Endodermal cell (in vitro differentiated cells): ENCODE measurements around the gene RLBP1. TPM values are rescaled to one million over a fixed set of nuclear protein-coding genes. Genes with fewer than 3 reads are reported as not detected.

Source experiments
- DNase-seq: peaks from one replicate; pipeline ENCODE4 v3.0.0-alpha.2; 2017
- H3K27ac ChIP-seq: 2 replicates; pipeline ENCODE4 v1.5.1; 2013; ENCODE audit warnings: mild to moderate bottlenecking, low read depth, low read length, moderate library complexity
- H3K27me3 ChIP-seq: 2 replicates; pipeline ENCODE4 v1.6.1; 2013; ENCODE audit warnings: mild to moderate bottlenecking, low read length, moderate library complexity; ENCODE audit not compliant: insufficient read depth, control insufficient read depth, poor library complexity, severe bottlenecking
- H3K36me3 ChIP-seq: 2 replicates; pipeline ENCODE4 v1.7.0; 2013; ENCODE audit warnings: mild to moderate bottlenecking, low read length, moderate library complexity; ENCODE audit not compliant: control insufficient read depth, insufficient read depth
- H3K4me1 ChIP-seq: one replicate; pipeline ENCODE4 v1.7.0; 2013; ENCODE audit warnings: low read length; ENCODE audit not compliant: control insufficient read depth, insufficient read depth
- H3K4me3 ChIP-seq: 2 replicates; pipeline ENCODE4 v1.5.1; 2013; ENCODE audit warnings: mild to moderate bottlenecking, low read length, moderate library complexity
- H3K9ac ChIP-seq: 2 replicates; pipeline ENCODE4 v1.6.1; 2013; ENCODE audit warnings: mild to moderate bottlenecking, low read length, moderate library complexity; ENCODE audit not compliant: poor library complexity, severe bottlenecking; ENCODE audit errors: extremely low read depth
- H3K9me3 ChIP-seq: 2 replicates; pipeline ENCODE4 v1.6.1; 2013; ENCODE audit warnings: mild to moderate bottlenecking, low read length, moderate library complexity; ENCODE audit not compliant: control insufficient read depth
- H3K27ac Mint-ChIP-seq: 2 replicates; pipeline ENCODE4 v1.8.0; 2020; ENCODE audit warnings: mixed read lengths
- H3K27me3 Mint-ChIP-seq: 2 replicates; pipeline ENCODE4 v1.8.0; 2021; ENCODE audit warnings: mild to moderate bottlenecking, mixed read lengths; ENCODE audit not compliant: insufficient read depth
- H3K36me3 Mint-ChIP-seq: 2 replicates; pipeline ENCODE4 v1.8.0; 2020; ENCODE audit warnings: low read depth, mixed read lengths
- H3K4me1 Mint-ChIP-seq: 2 replicates; pipeline ENCODE4 v1.8.0; 2020; ENCODE audit warnings: mixed read lengths
- H3K4me3 Mint-ChIP-seq: 2 replicates; pipeline ENCODE4 v1.8.0; 2020; ENCODE audit warnings: mild to moderate bottlenecking, moderate library complexity, mixed read lengths
- H3K9me3 Mint-ChIP-seq: 2 replicates; pipeline ENCODE4 v1.8.0; 2020; ENCODE audit warnings: mild to moderate bottlenecking, mixed read lengths
- CTCF ChIP-seq: fragments of 200-600 bp; sonication (generic); conservative IDR thresholded peaks from 2 replicates; pipeline ENCODE4 v1.5.0; 2021; ENCODE audit warnings: antibody characterized with exemption, mild to moderate bottlenecking
- WGBS, 2 experiments: methylation state at CpG; one replicate each; pipeline versions ENCODE4 v1.1.5 to v1.1.7; 2013; ENCODE audit warnings: missing lambda C conversion rate in 2 of 2, mixed read lengths in 1 of 2; ENCODE audit not compliant: insufficient coverage in 1 of 2, insufficient read length in 1 of 2; 5-methylcytosine and 5-hydroxymethylcytosine counted together
- total RNA-seq, 2 donors: library from RNA; stranded (reverse); fragmentation: NEBNext Ultra II Directional in 1 of 2; extraction: Animal tissue kit (Norgen Biotek cat#: 25700) in 1 of 2; gene quantifications; 2 replicates in 1 of 2; 3 replicates in 1 of 2; pipeline ENCODE4 v1.2.1, GENCODE V29; 2021

Gene RLBP1
- total RNA-seq, 2 donors from 2014 or later: not detected

GRCh38 chr15:89201465-89202005 is 19.8 kb downstream of the RLBP1 start:
- Histone ChIP-seq H3K9ac (no peak overlapping the region), H3K27me3 (no peaks in the 10 kb centered on the region), H3K36me3 (peaks cover 3% of the 10 kb centered on the region), H3K9me3 (no peaks in the 10 kb centered on the region), H3K4me1 (peaks cover 28% of the 10 kb centered on the region), H3K27ac (no peak overlapping the region), H3K4me3 (no peak overlapping the region)
- no peak for TF ChIP-seq CTCF
- no peaks in the 10 kb centered on the region for H3K9me3 Mint-ChIP-seq
- no peak for DNase-seq
- peaks cover 39% of the 10 kb centered on the region for H3K4me1 Mint-ChIP-seq
- peaks cover 2% of the 10 kb centered on the region for H3K27me3 Mint-ChIP-seq
- 90 to 95% methylated on average over 18 to 19 of the region's 20 CpGs for WGBS, 2 experiments
- H3K4me3 Mint-ChIP-seq: no peak overlapping the region
- peaks cover 4% of the 10 kb centered on the region for H3K36me3 Mint-ChIP-seq
- no peak overlapping the region for H3K27ac Mint-ChIP-seq

GRCh38 chr15:89200182-89200581 is 21.2 kb downstream of the RLBP1 start:
- H3K4me1 Mint-ChIP-seq: peaks cover 52% of the 10 kb centered on the region

GRCh38 chr15:89199746-89200145 is 21.6 kb downstream of the RLBP1 start:
- TF ChIP-seq CTCF: no peak
- H3K4me3 Mint-ChIP-seq: no peak overlapping the region
- Histone ChIP-seq H3K9me3 (no peaks in the 10 kb centered on the region), H3K4me1 (peaks cover 28% of the 10 kb centered on the region), H3K9ac (no peak overlapping the region), H3K36me3 (peaks cover 8% of the 10 kb centered on the region), H3K27ac (peak overlapping the region; percentile 94), H3K27me3 (no peaks in the 10 kb centered on the region), H3K4me3 (peak overlapping the region; percentile 68)
- peak; percentile 82 for DNase-seq
- H3K4me1 Mint-ChIP-seq: peaks cover 52% of the 10 kb centered on the region
- peak overlapping the region; percentile 85 for H3K27ac Mint-ChIP-seq
- peaks cover 4% of the 10 kb centered on the region for H3K36me3 Mint-ChIP-seq
- no peaks in the 10 kb centered on the region for H3K9me3 Mint-ChIP-seq
- 47% methylated on average over 4 of the region's 6 CpGs; no CpG with 5 or more reads in 1 of the 2 experiments for WGBS, 2 experiments
- H3K27me3 Mint-ChIP-seq: peaks cover 2% of the 10 kb centered on the region

More at GRCh38 chr15:89200182-89200581, 21.2 kb downstream of the RLBP1 start:
- TF ChIP-seq CTCF: no peak
- H3K9ac ChIP-seq: no peak overlapping the region
- no peaks in the 10 kb centered on the region for H3K9me3 ChIP-seq
- H3K36me3 ChIP-seq: peaks cover 3% of the 10 kb centered on the region
- peaks cover 4% of the 10 kb centered on the region for H3K36me3 Mint-ChIP-seq
- H3K4me3 Mint-ChIP-seq: no peak overlapping the region
- peaks cover 28% of the 10 kb centered on the region for H3K4me1 ChIP-seq
- H3K27ac Mint-ChIP-seq: no peak overlapping the region
- peaks cover 2% of the 10 kb centered on the region for H3K27me3 Mint-ChIP-seq
- no peak overlapping the region for H3K4me3 ChIP-seq
- peak overlapping the region; percentile 61 for H3K27ac ChIP-seq
- no peaks in the 10 kb centered on the region for H3K27me3 ChIP-seq
- WGBS, 2 experiments: 88 to 93% methylated on average over 12 of the region's 12 CpGs
- no peak for DNase-seq
- H3K9me3 Mint-ChIP-seq: no peaks in the 10 kb centered on the region
